Activated T-helper 1 cell treated with anti-CD3 and anti-CD28 coated beads, Interleukin-2, amount 50 U/mL, for 16 hours (primary cell): ENCODE measurements around the gene CACNB2.
"Not testable (repeated sequence)": the region's sequence is repeated elsewhere in the genome, so short reads cannot be mapped to it uniquely, and the experiment has no call there.

Experiments
- DNase-seq, 2 donors: peaks; one replicate each; pipeline ENCODE4 v3.0.0-alpha.2; 2020; ENCODE audit warnings: low read depth in 1 of 2, low spot score in 1 of 2

CACNB2 gene

GRCh38 chr10:18445635-18446034 is 305.4 kb downstream of the CACNB2 start:
- not testable (repeated sequence) for DNase-seq

GRCh38 chr10:18446205-18446604 is 306.0 kb downstream of the CACNB2 start:
- DNase-seq: no peak

GRCh38 chr10:18449611-18450026 is 309.4 kb downstream of the CACNB2 start:
- no peak for DNase-seq

- DNase-seq: no peak
Measured at GRCh38 chr10:18450298-18450697, 310.1 kb downstream of the CACNB2 start.

GRCh38 chr10:18455086-18455884 is 315.1 kb downstream of the CACNB2 start:
- no peak for DNase-seq

- no peak for DNase-seq
Measured at GRCh38 chr10:18456984-18457383, 316.8 kb downstream of the CACNB2 start.

- no peak for DNase-seq
Measured at GRCh38 chr10:18460032-18460431, 319.8 kb downstream of the CACNB2 start.

GRCh38 chr10:18463673-18464211 is 323.5 kb downstream of the CACNB2 start:
- DNase-seq: no peak

- DNase-seq: no peak
Measured at GRCh38 chr10:18469125-18469524, 328.9 kb downstream of the CACNB2 start.

- no peak for DNase-seq
Measured at GRCh38 chr10:18472977-18473376, 332.8 kb downstream of the CACNB2 start.

GRCh38 chr10:18473424-18474117 is 333.3 kb downstream of the CACNB2 start:
- no peak for DNase-seq

GRCh38 chr10:18474118-18474455 is 333.9 kb downstream of the CACNB2 start:
- DNase-seq: no peak

GRCh38 chr10:18476076-18476647 is 335.9 kb downstream of the CACNB2 start:
- no peak for DNase-seq

GRCh38 chr10:18478354-18478753 is 338.1 kb downstream of the CACNB2 start:
- no peak for DNase-seq

GRCh38 chr10:18479502-18479901 is 339.3 kb downstream of the CACNB2 start:
- no peak for DNase-seq

- DNase-seq: no peak
Measured at GRCh38 chr10:18483516-18484186, 343.4 kb downstream of the CACNB2 start.

- DNase-seq: no peak
Measured at GRCh38 chr10:18486438-18486837, 346.2 kb downstream of the CACNB2 start.

- no peak for DNase-seq
Measured at GRCh38 chr10:18490755-18491154, 350.5 kb downstream of the CACNB2 start.

GRCh38 chr10:18497806-18498369 is 357.7 kb downstream of the CACNB2 start:
- no peak for DNase-seq

GRCh38 chr10:18498998-18499397 is 358.8 kb downstream of the CACNB2 start:
- DNase-seq: no peak

GRCh38 chr10:18500576-18500975 is 360.4 kb downstream of the CACNB2 start:
- no peak for DNase-seq
